Nephron (organoid): ENCODE data around the gene GSTM1.

Experiments used
- H3K27ac Mint-ChIP-seq, 3 experiments: 2 replicates each; pipeline ENCODE4 v1.8.0; 2020; ENCODE audit warnings: mixed read lengths in 3 of 3, mild to moderate bottlenecking in 2 of 3, moderate library complexity in 1 of 3
- H3K27me3 Mint-ChIP-seq: 2 replicates; pipeline ENCODE4 v1.8.0; 2021; ENCODE audit warnings: low read depth, mild to moderate bottlenecking, moderate library complexity, mixed read lengths
- H3K36me3 Mint-ChIP-seq: 2 replicates; pipeline ENCODE4 v1.8.0; 2020; ENCODE audit warnings: low read depth, mixed read lengths
- H3K4me1 Mint-ChIP-seq: 2 replicates; pipeline ENCODE4 v1.8.0; 2020; ENCODE audit warnings: mixed read lengths
- H3K4me3 Mint-ChIP-seq, 3 experiments: 2 replicates each; pipeline ENCODE4 v1.8.0; 2020; ENCODE audit warnings: mild to moderate bottlenecking in 3 of 3, mixed read lengths in 3 of 3, moderate library complexity in 2 of 3
- H3K9me3 Mint-ChIP-seq: 2 replicates; pipeline ENCODE4 v1.8.0; 2020; ENCODE audit warnings: mixed read lengths
- CTCF ChIP-seq, 3 experiments: fragments of 200-600 bp; sonication (generic); IDR thresholded peaks; one replicate each; pipeline ENCODE4 v1.5.0; 2021; ENCODE audit warnings: antibody characterized with exemption in 3 of 3; ENCODE audit not compliant: unreplicated experiment in 3 of 3

The GSTM1 gene

GRCh38 chr1:109687641-109688499, at the start of gene GSTM1:
TSS of gene GSTM1 (plus strand) at chr1:109687817. CDS start at chr1:109687874, 57 bp downstream.
- no peaks in the 10 kb centered on the region for H3K27me3 Mint-ChIP-seq
- H3K27ac Mint-ChIP-seq, result peak within 1 kb of the TSS; percentile 95 to 98 (median 97)
- TF ChIP-seq CTCF (IDR thresholded peaks at IDR 0.05; ENCODE audit: unreplicated experiment in 3 of 3), result peak in 1 of 3 experiments; percentile 39
- H3K4me3 Mint-ChIP-seq, result peak within 1 kb of the TSS; percentile 82 to 90 (median 90)
- no peaks in the 10 kb centered on the region for H3K9me3 Mint-ChIP-seq
- peaks cover 5% of the 10 kb centered on the region for H3K36me3 Mint-ChIP-seq
- H3K4me1 Mint-ChIP-seq, result peaks cover 5% of the 10 kb centered on the region

- Mint-ChIP-seq H3K36me3 (peaks cover 3% of the 10 kb centered on the region), H3K27ac (no peak overlapping the region)
- no peak for TF ChIP-seq CTCF (IDR thresholded peaks at IDR 0.05; ENCODE audit: unreplicated experiment in 3 of 3)
Measured at GRCh38 chr1:109639063-109639840, 48.4 kb upstream of the GSTM1 start.

GRCh38 chr1:109639841-109640184, 47.8 kb upstream of the GSTM1 start:
- Mint-ChIP-seq H3K4me1 (peaks cover 32% of the 10 kb centered on the region), H3K27ac (peak overlapping the region in 1 of 3 experiments; percentile 80), H3K27me3 (peaks cover 4% of the 10 kb centered on the region), H3K9me3 (no peaks in the 10 kb centered on the region), H3K36me3 (no peaks in the 10 kb centered on the region), H3K4me3 (no peak overlapping the region)
- TF ChIP-seq CTCF (IDR thresholded peaks at IDR 0.05; ENCODE audit: unreplicated experiment in 3 of 3), result no peak

More at GRCh38 chr1:109639063-109639840, 48.4 kb upstream of the GSTM1 start:
- Mint-ChIP-seq H3K27me3 (peaks cover 4% of the 10 kb centered on the region), H3K4me3 (no peak overlapping the region), H3K4me1 (peaks cover 31% of the 10 kb centered on the region), H3K9me3 (no peaks in the 10 kb centered on the region)

DNA sequence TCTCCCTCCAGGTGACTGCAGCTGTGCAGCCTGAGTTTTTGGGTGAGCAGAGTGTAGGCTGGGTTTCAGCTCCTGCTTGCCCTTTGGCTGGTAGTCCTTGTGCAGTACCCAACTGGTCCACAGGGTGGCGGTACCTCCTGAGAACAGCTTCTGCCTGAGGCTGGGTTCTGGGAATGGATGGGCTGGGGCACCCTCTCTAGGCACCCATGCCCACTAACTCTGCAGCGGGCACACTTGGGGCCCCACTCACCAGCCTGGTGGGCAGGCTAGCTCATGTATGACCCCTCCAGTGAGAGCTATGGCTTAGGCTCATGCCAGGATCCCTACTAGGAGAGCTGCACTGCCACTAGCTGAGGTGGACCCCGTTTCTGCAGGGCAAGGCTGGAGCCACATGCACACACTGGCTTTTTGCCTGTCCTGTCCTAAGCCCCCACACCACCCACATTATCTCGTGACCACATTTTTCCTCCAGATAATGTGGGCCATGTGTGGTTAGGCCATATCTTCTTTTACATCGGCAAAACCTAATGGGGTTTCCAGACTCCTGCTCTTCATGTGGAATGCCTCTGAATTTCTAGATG, 47.2 kb upstream of the GSTM1 start:
- H3K4me3 Mint-ChIP-seq, result no peak overlapping the region
- peak; percentile 86 to 95 (median 93) for TF ChIP-seq CTCF (IDR thresholded peaks at IDR 0.05; ENCODE audit: unreplicated experiment in 3 of 3)
- no peaks in the 10 kb centered on the region for H3K36me3 Mint-ChIP-seq
- peaks cover 32% of the 10 kb centered on the region for H3K4me1 Mint-ChIP-seq
- peaks cover 3% of the 10 kb centered on the region for H3K9me3 Mint-ChIP-seq
- peak overlapping the region in 1 of 3 experiments; percentile 80 for H3K27ac Mint-ChIP-seq
- peaks cover 7% of the 10 kb centered on the region for H3K27me3 Mint-ChIP-seq

DNA sequence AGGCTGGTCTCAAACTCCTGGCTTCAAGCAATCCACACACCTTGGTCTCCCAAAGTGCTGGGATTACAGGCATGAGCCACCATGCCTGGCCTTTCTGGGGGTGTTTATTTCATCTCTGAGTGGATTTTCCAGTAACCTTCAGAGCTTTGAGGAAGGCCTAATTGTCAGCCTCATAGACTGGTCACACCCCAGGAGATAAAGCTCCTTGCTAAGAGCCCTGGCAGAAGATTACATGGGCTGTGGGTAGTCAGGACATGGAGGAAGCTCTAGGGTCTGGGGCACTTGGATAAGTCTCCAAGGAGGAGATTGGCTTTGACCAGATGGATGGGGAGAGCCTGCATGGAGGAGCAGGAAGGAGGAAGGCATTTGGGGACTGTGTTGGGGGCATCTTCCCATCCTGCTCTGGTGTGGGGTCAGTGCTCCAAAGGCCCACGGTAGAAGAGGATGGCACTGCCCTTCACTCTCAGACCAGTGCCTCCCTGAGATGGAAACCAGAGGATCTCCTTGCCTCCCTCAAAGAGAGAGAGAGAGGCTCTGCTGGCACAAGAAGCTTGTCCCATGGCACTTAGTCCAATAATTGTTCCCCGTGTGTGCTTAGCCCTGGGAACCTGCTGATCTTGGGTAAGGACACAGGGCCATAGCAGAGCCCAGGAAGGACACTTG, 46.4 kb upstream of the GSTM1 start:
- H3K4me3 Mint-ChIP-seq, result no peak overlapping the region
- H3K4me1 Mint-ChIP-seq, result peaks cover 24% of the 10 kb centered on the region
- no peak overlapping the region for H3K27ac Mint-ChIP-seq
- peaks cover 7% of the 10 kb centered on the region for H3K27me3 Mint-ChIP-seq
- H3K36me3 Mint-ChIP-seq, result no peaks in the 10 kb centered on the region
- peaks cover 3% of the 10 kb centered on the region for H3K9me3 Mint-ChIP-seq
- no peak for TF ChIP-seq CTCF (IDR thresholded peaks at IDR 0.05; ENCODE audit: unreplicated experiment in 3 of 3)
